HepG2 (cell line): ENCODE results near the gene CSKMT. TPM values are rescaled to one million over a fixed set of nuclear protein-coding genes. Genes with fewer than 3 reads are reported as not detected.

ENCODE experiments used
- CHD2 ChIP-seq: IDR thresholded peaks from 2 replicates; pipeline ENCODE4 v1.6.1; 2011; ENCODE audit warnings: low read depth, low read length, improper control_type of control experiment
- FOXK2 ChIP-seq: fragments of 450-650 bp; IDR thresholded peaks from 2 replicates; pipeline ENCODE4 v1.6.1; 2016
- GABPB1 ChIP-seq: IDR thresholded peaks from 2 replicates; pipeline ENCODE4 v1.6.1; 2016; ENCODE audit warnings: mild to moderate bottlenecking, missing genetic modification reagents, moderate library complexity, missing compliant biosample characterization
- GPN1 ChIP-seq: sonication (generic); formaldehyde crosslinking; IDR thresholded peaks from 2 replicates; pipeline ENCODE4 v1.5.1; 2020; ENCODE audit warnings: missing genetic modification reagents, borderline replicate concordance
- HCFC1 ChIP-seq: fragments of 150-350 bp; IDR thresholded peaks from 2 replicates; pipeline ENCODE4 v1.6.1; 2014; ENCODE audit warnings: low read depth, low read length
- HDAC6 ChIP-seq: fragments of 200-600 bp; sonication (generic); IDR thresholded peaks from 2 replicates; pipeline ENCODE4 v1.7.0; 2017; ENCODE audit warnings: mild to moderate bottlenecking, antibody characterized with exemption, low read length, low read depth
- IRF2 ChIP-seq: IDR thresholded peaks from 2 replicates; pipeline ENCODE4 v1.6.1; 2018; ENCODE audit warnings: missing genetic modification reagents, missing compliant biosample characterization
- IRF9 ChIP-seq: sonication (generic); formaldehyde crosslinking; IDR thresholded peaks from 2 replicates; pipeline ENCODE4 v1.8.0; 2022; ENCODE audit warnings: missing genetic modification reagents, mild to moderate bottlenecking, borderline replicate concordance
- KDM1A ChIP-seq: IDR thresholded peaks from 2 replicates; pipeline ENCODE4 v1.6.1; 2016; ENCODE audit warnings: missing compliant biosample characterization
- MAFK ChIP-seq, 2 experiments: IDR thresholded peaks in 1 of 2; conservative IDR thresholded peaks in 1 of 2; 2 replicates each; pipeline ENCODE4 v1.6.1; 2011; ENCODE audit warnings: improper control_type of control experiment in 2 of 2, low read length in 2 of 2
- PATZ1 ChIP-seq: sonication (generic); formaldehyde crosslinking; IDR thresholded peaks from 2 replicates; pipeline ENCODE4 v1.4.0; 2020; ENCODE audit warnings: missing genetic modification reagents
- POLR2A ChIP-seq, 2 experiments: IDR thresholded peaks; 2 replicates each; pipeline ENCODE4 v1.6.1; 2011; ENCODE audit warnings: low read depth in 2 of 2, low read length in 2 of 2, mild to moderate bottlenecking in 1 of 2, moderate library complexity in 1 of 2; ENCODE audit not compliant: insufficient read depth in 1 of 2
- RELA ChIP-seq: sonication (generic); formaldehyde crosslinking; IDR thresholded peaks from 2 replicates; pipeline ENCODE4 v1.4.0; 2020; ENCODE audit warnings: missing genetic modification reagents
- RFXAP ChIP-seq: sonication (generic); formaldehyde crosslinking; IDR thresholded peaks from 2 replicates; pipeline ENCODE4 v1.4.0; 2020; ENCODE audit warnings: missing genetic modification reagents, borderline replicate concordance
- SALL1 ChIP-seq: sonication (generic); formaldehyde crosslinking; IDR thresholded peaks from 2 replicates; pipeline ENCODE4 v1.8.0; 2022; ENCODE audit warnings: mild to moderate bottlenecking, missing genetic modification reagents
- SALL2 ChIP-seq: sonication (generic); formaldehyde crosslinking; IDR thresholded peaks from 2 replicates; pipeline ENCODE4 v1.8.1; 2023; ENCODE audit warnings: mild to moderate bottlenecking, missing genetic modification reagents, inconsistent platforms
- SP140L ChIP-seq: sonication (generic); formaldehyde crosslinking; IDR thresholded peaks from 2 replicates; pipeline ENCODE4 v1.4.0; 2020; ENCODE audit warnings: missing genetic modification reagents, borderline replicate concordance
- SRY ChIP-seq: sonication (generic); formaldehyde crosslinking; IDR thresholded peaks from 2 replicates; pipeline ENCODE4 v1.8.0; 2022; ENCODE audit warnings: mild to moderate bottlenecking, missing genetic modification reagents
- TCF7 ChIP-seq: sonication (generic); IDR thresholded peaks from 2 replicates; pipeline ENCODE4 v1.6.1; 2016; ENCODE audit warnings: antibody characterized with exemption, low read depth
- TEAD3 ChIP-seq: optimal IDR thresholded peaks from 2 replicates; pipeline ENCODE3; 2016; ENCODE audit warnings: borderline replicate concordance
- ZNF280D ChIP-seq: sonication (generic); formaldehyde crosslinking; IDR thresholded peaks from 2 replicates; pipeline ENCODE4 v1.5.1; 2020; ENCODE audit warnings: mild to moderate bottlenecking, missing genetic modification reagents
- ZNF337 ChIP-seq: sonication (generic); formaldehyde crosslinking; IDR thresholded peaks from 2 replicates; pipeline ENCODE4 v1.5.1; 2020; ENCODE audit warnings: missing genetic modification reagents, low read depth, mild to moderate bottlenecking, borderline replicate concordance
- ZNF510 ChIP-seq: sonication (generic); formaldehyde crosslinking; IDR thresholded peaks from 2 replicates; pipeline ENCODE4 v1.4.0; 2020; ENCODE audit warnings: low read depth, mild to moderate bottlenecking, missing genetic modification reagents
- ZNF615 ChIP-seq: sonication (generic); formaldehyde crosslinking; IDR thresholded peaks from 2 replicates; pipeline ENCODE4 v1.5.0; 2020; ENCODE audit warnings: mild to moderate bottlenecking, missing genetic modification reagents, borderline replicate concordance
- ZNF766 ChIP-seq: sonication (generic); formaldehyde crosslinking; IDR thresholded peaks from 2 replicates; pipeline ENCODE4 v1.5.0; 2020; ENCODE audit warnings: missing genetic modification reagents, borderline replicate concordance
- ZNF879 ChIP-seq: sonication (generic); formaldehyde crosslinking; IDR thresholded peaks from 2 replicates; pipeline ENCODE4 v1.8.1; 2023; ENCODE audit warnings: missing genetic modification reagents
- polyA plus RNA-seq, 8 experiments: library from polyadenylated mRNA; depleted of rRNA in 3 of 8; stranded (reverse) in 7 of 8; unstranded in 1 of 8; fragments of >200 nt; fragmentation: Illumina TruSeq in 4 of 8; extraction: Trizol in 4 of 8; gene quantifications; 2 replicates each; pipeline versions ENCODE4 v1.2.1 to v1.2.3, GENCODE V29; 2011 to 2016; ENCODE audit warnings: low read depth in 4 of 8, missing spikeins in 1 of 8, mixed read lengths in 1 of 8; ENCODE audit not compliant: insufficient read depth in 1 of 8
- total RNA-seq, 5 experiments: library from RNA; depleted of rRNA; stranded (reverse); fragments of >200 nt; fragmentation: Illumina TruSeq; extraction: Trizol; gene quantifications; 2 replicates each; pipeline ENCODE4 v1.2.3, GENCODE V29; 2016; ENCODE audit warnings: low read depth in 1 of 5

The CSKMT gene
- total and polyA plus RNA-seq, 2 of the 13 experiments (the other 11 are each of a cell fraction or from before 2014, with no cell fraction given): 7.6 to 31.8 TPM

- TF ChIP-seq RELA (no peak), RFXAP (CRISPR knock-in tag) (peak; percentile 79; the same call in 1 of the 2 replicates), POLR2A (IDR thresholded peaks at IDR 0.05; ENCODE audit: insufficient read depth in 1 of 2, low read depth in 2 of 2, low read length in 2 of 2) (peak; percentile 42 to 89), ZNF337 (peak; percentile 84; the same call in 1 of the 2 replicates), SP140L (no peak), HCFC1 (peak; percentile 61; the same call in 1 of the 2 replicates), MAFK (conservative IDR thresholded peaks at IDR 0.05 in 1 of 2, IDR thresholded peaks at IDR 0.05 in 1 of 2; ENCODE audit: low read length in 2 of 2) (no peak), ZNF615 (CRISPR knock-in tag) (peak; percentile 87; the same call in 1 of the 2 replicates), ZNF280D (CRISPR knock-in tag) (peak; percentile 75; the same call in 1 of the 2 replicates), TEAD3 (CRISPR knock-in tag) (peak; percentile 91), GPN1 (CRISPR knock-in tag) (no peak), HDAC6 (no peak), ZNF766 (CRISPR knock-in tag) (peak; percentile 69; the same call in 1 of the 2 replicates), GABPB1 (CRISPR knock-in tag) (peak; percentile 99), IRF9 (CRISPR knock-in tag) (no peak), FOXK2 (no peak), ZNF510 (CRISPR knock-in tag) (no peak), SALL1 (CRISPR knock-in tag) (peak; percentile 83), SALL2 (CRISPR knock-in tag) (peak; percentile 96), ZNF879 (CRISPR knock-in tag) (no peak), SRY (CRISPR knock-in tag) (no peak), IRF2 (CRISPR knock-in tag) (peak; percentile 85; the same call in 1 of the 2 replicates), KDM1A (no peak), PATZ1 (peak; percentile 83), CHD2 (peak; percentile 75), TCF7 (no peak)
Observed at GRCh38 chr11:62621567-62622470, 43.3 kb upstream of the CSKMT start, which contains the start of gene B3GAT3 (continued).
